PFSK-1 (cell line): ENCODE results near the gene GAS6.

Experiments used
- POLR2AphosphoS5 ChIP-seq: IDR thresholded peaks from 2 replicates; pipeline ENCODE4 v1.6.1; 2012; ENCODE audit warnings: low read depth, mild to moderate bottlenecking, control low read depth, low read length, moderate library complexity
- REST ChIP-seq, 2 experiments: IDR thresholded peaks; 2 replicates each; pipeline versions ENCODE4 v1.6.1 to v1.8.0; 2011 to 2012; ENCODE audit warnings: low read depth in 2 of 2, low read length in 2 of 2, control low read depth in 1 of 2, inconsistent platforms in 1 of 2, mild to moderate bottlenecking in 1 of 2, moderate library complexity in 1 of 2; ENCODE audit not compliant: insufficient read depth in 1 of 2
- TAF1 ChIP-seq: IDR thresholded peaks from 2 replicates; pipeline ENCODE4 v1.6.1; 2012; ENCODE audit warnings: low read length, control low read depth, borderline replicate concordance; ENCODE audit not compliant: insufficient read depth

DNA sequence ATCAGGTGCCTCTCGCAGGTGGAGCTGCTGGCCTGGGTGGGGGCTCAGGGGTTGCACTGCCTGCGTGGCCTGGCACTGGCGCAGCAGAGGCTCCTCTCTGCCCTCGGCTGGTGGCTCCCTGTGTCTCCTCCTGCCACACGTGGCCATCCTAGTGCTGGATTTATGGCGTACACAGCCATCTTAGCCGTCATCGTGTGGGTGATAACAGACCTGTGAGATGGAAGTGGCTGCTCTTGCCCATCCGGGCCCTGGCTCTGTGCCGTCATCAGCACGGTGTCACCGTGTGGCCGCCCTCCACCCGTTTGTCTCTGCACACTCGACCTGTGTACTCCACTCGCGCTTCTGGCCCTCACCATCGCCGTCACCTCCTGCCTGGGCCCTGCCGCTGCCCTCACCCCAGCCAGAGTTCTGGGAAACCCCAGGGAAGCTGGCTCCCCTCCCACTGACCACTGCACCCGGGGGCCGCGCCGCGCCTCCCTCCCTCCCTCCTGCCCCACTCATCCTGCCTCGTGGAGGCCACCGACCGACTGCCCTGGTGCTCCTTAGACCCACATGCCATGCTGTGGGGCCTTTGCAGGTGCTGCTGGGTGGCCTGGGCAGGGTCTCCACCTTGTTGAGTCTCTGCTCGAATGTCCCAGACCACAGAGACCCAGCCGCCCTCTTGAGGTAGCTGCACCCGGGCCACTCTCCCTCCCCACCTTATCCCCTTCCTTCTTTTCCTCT is 75.3 kb downstream of the GAS6 start:
- TF ChIP-seq POLR2AphosphoS5, result no peak
- TF ChIP-seq REST (IDR thresholded peaks at IDR 0.05; ENCODE audit: insufficient read depth in 1 of 2, low read depth in 2 of 2, low read length in 2 of 2), result no peak
- no peak for TF ChIP-seq TAF1
